MM.1S (cell line): Measurements from ENCODE around the gene UIMC1.
"Not testable (repeated sequence)": the region's sequence is repeated elsewhere in the genome, so short reads cannot be mapped to it uniquely, and the experiment has no call there.

Source experiments
- DNase-seq: peaks from one replicate; pipeline ENCODE4 v3.0.0-alpha.2; 2015
- H2AFZ ChIP-seq: fragments of 300-600 bp; sonication (generic); 2 replicates; pipeline ENCODE4 v1.6.0; 2016; ENCODE audit warnings: antibody characterized with exemption, low read length
- H3F3A ChIP-seq: fragments of 300-600 bp; sonication (generic); 2 replicates; pipeline ENCODE4 v1.6.1; 2016; ENCODE audit warnings: mild to moderate bottlenecking, antibody characterized with exemption, low read length, moderate library complexity, mixed read lengths; ENCODE audit not compliant: insufficient read depth
- H3K27ac ChIP-seq: fragments of 300-600 bp; sonication (generic); 2 replicates; pipeline ENCODE4 v1.5.1; 2016; ENCODE audit warnings: mild to moderate bottlenecking, low read length
- H3K27me3 ChIP-seq: fragments of 300-600 bp; sonication (generic); replicated peaks from 2 replicates; pipeline ENCODE4 v1.6.0; 2016; ENCODE audit warnings: low read length; ENCODE audit not compliant: insufficient read depth
- H3K36me3 ChIP-seq: fragments of 300-600 bp; sonication (generic); replicated peaks from 2 replicates; pipeline ENCODE4 v1.6.1; 2016; ENCODE audit warnings: mild to moderate bottlenecking, low read length, mixed read lengths; ENCODE audit not compliant: insufficient read depth
- H3K4me1 ChIP-seq: fragments of 300-600 bp; sonication (generic); 2 replicates; pipeline ENCODE4 v1.6.1; 2016; ENCODE audit warnings: low read length, mixed read lengths
- H3K4me2 ChIP-seq: fragments of 300-600 bp; sonication (generic); 2 replicates; pipeline ENCODE4 v1.6.0; 2016; ENCODE audit warnings: low read depth, low read length
- H3K4me3 ChIP-seq: fragments of 300-600 bp; sonication (generic); 2 replicates; pipeline ENCODE4 v1.5.1; 2016; ENCODE audit warnings: low read length, mixed read lengths
- H3K79me2 ChIP-seq: fragments of 300-600 bp; sonication (generic); 2 replicates; pipeline ENCODE4 v1.6.1; 2016; ENCODE audit warnings: mixed run types, low read length, mixed read lengths
- H3K9ac ChIP-seq: fragments of 300-600 bp; sonication (generic); 2 replicates; pipeline ENCODE4 v1.6.1; 2016; ENCODE audit warnings: low read length, mixed read lengths
- H3K9me2 ChIP-seq: fragments of 300-600 bp; sonication (generic); replicated peaks from 2 replicates; pipeline ENCODE4 v1.6.1; 2016; ENCODE audit warnings: mild to moderate bottlenecking, low read length, mixed read lengths; ENCODE audit not compliant: insufficient read depth
- H3K9me3 ChIP-seq: fragments of 300-600 bp; sonication (generic); replicated peaks from 2 replicates; pipeline ENCODE4 v1.6.1; 2016; ENCODE audit warnings: mild to moderate bottlenecking, low read length, mixed read lengths; ENCODE audit not compliant: insufficient read depth
- H4K20me1 ChIP-seq: fragments of 300-600 bp; sonication (generic); 2 replicates; pipeline ENCODE4 v1.6.1; 2016; ENCODE audit warnings: mild to moderate bottlenecking, low read length, moderate library complexity, mixed read lengths; ENCODE audit not compliant: insufficient read depth
- EZH2 ChIP-seq: fragments of 300-600 bp; sonication (generic); optimal IDR thresholded peaks from 2 replicates; pipeline ENCODE3; 2017; ENCODE audit warnings: low read depth, mild to moderate bottlenecking, antibody characterized with exemption, low read length, mixed read lengths
- EZH2phosphoT487 ChIP-seq: fragments of 300-600 bp; sonication (generic); IDR thresholded peaks from 2 replicates; pipeline ENCODE4 v1.6.1; 2018; ENCODE audit warnings: antibody characterized with exemption, low read length
- TF ChIP-seq, protein P1 (sequence below): fragments of 300-600 bp; sonication (generic); IDR thresholded peaks from 2 replicates; pipeline ENCODE4 v1.5.1; 2016; ENCODE audit warnings: antibody characterized with exemption, low read length, mixed read lengths

The UIMC1 gene

GRCh38 chr5:177008716-177009115 is 2.1 kb upstream of the UIMC1 start:
- H3K9ac ChIP-seq: no peak overlapping the region
- TF ChIP-seq EZH2phosphoT487: no peak
- TF ChIP-seq EZH2: no peak
- no peak overlapping the region for H3K27ac ChIP-seq
- no peak overlapping the region for H2AFZ ChIP-seq
- no peaks in the 10 kb centered on the region for H3K9me3 ChIP-seq
- H3K4me3 ChIP-seq: no peak overlapping the region
- peaks cover 16% of the 10 kb centered on the region; the same call in 1 of the 2 replicates for H4K20me1 ChIP-seq
- no peaks in the 10 kb centered on the region for H3K27me3 ChIP-seq
- no peak for DNase-seq
- H3F3A ChIP-seq: no peaks in the 10 kb centered on the region
- peaks cover 29% of the 10 kb centered on the region for H3K79me2 ChIP-seq
- H3K4me1 ChIP-seq: peaks cover 14% of the 10 kb centered on the region; the same call in 1 of the 2 replicates
- H3K36me3 ChIP-seq: no peaks in the 10 kb centered on the region
- no peaks in the 10 kb centered on the region for H3K9me2 ChIP-seq
- H3K4me2 ChIP-seq: no peak overlapping the region

DNA sequence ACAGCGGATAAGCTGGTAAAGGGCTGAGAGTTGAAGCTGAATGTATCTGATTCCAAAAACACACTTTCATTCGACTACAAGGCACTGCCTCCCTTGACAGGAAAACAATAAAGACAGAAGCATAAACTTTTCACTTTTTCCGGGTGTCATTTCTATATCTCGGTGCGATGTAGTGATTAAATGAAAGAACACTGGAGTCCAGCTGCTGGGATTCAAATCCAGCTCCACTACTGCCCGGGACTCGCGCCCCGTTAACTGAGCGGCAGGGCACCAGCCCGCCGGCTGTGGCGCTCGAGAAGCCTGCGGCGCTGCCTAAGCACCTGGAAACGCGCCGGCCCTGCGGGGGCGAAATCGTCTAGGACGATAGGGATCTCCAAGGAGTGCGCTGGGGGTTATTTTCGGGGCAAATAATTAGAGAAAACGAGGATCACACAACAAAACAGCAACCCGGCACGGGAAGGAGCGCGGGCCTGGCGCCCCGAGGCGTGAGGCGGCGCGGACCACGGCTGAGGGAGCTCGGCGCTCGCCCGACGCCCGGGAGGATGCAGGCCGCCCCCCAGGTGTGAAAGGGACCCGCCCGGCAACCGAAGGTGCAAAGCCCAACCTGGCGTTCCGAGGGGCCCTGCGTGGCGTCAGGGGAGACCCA is 837 bp downstream of the UIMC1 start:
- Histone ChIP-seq H2AFZ (peak overlapping the region; percentile 74), H3K9me3 (no peaks in the 10 kb centered on the region), H3K4me3 (peak overlapping the region; percentile 95), H3K27ac (peak overlapping the region; percentile 48; the same call in 1 of the 2 replicates), H3K79me2 (peaks cover 58% of the 10 kb centered on the region), H4K20me1 (peaks cover 16% of the 10 kb centered on the region; the same call in 1 of the 2 replicates), H3K27me3 (no peaks in the 10 kb centered on the region), H3K4me1 (peaks cover 14% of the 10 kb centered on the region; the same call in 1 of the 2 replicates), H3F3A (no peaks in the 10 kb centered on the region), H3K9me2 (no peaks in the 10 kb centered on the region), H3K9ac (peak overlapping the region; percentile 94), H3K4me2 (peak overlapping the region; percentile 96), H3K36me3 (no peaks in the 10 kb centered on the region)
- DNase-seq: peak; percentile 76
- TF ChIP-seq, protein P1, sequence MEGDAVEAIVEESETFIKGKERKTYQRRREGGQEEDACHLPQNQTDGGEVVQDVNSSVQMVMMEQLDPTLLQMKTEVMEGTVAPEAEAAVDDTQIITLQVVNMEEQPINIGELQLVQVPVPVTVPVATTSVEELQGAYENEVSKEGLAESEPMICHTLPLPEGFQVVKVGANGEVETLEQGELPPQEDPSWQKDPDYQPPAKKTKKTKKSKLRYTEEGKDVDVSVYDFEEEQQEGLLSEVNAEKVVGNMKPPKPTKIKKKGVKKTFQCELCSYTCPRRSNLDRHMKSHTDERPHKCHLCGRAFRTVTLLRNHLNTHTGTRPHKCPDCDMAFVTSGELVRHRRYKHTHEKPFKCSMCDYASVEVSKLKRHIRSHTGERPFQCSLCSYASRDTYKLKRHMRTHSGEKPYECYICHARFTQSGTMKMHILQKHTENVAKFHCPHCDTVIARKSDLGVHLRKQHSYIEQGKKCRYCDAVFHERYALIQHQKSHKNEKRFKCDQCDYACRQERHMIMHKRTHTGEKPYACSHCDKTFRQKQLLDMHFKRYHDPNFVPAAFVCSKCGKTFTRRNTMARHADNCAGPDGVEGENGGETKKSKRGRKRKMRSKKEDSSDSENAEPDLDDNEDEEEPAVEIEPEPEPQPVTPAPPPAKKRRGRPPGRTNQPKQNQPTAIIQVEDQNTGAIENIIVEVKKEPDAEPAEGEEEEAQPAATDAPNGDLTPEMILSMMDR: peak; percentile 73
- TF ChIP-seq EZH2: no peak
- no peak for TF ChIP-seq EZH2phosphoT487

DNA sequence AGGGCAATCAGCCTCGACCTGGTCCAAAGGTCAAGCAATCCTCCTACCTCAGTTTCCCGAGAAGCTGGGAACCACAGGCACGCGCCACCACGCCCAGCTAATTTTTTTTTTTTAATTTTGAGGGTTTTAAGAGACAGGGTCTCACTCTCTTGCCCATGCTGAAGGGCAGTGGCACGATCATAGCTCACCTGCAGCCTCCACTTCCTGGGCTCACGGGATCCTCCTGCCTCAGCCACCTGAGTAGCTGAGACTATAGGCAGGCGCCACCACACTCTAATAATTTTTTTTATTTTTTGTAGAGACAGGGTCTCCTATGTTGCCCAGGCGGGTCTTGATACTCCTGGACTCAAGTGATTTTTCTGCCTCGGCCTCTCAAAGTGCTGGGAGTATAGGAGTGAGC is 1.6 kb downstream of the UIMC1 start:
- peak overlapping the region; percentile 95 for H3K4me3 ChIP-seq
- no peaks in the 10 kb centered on the region for H3K9me3 ChIP-seq
- TF ChIP-seq EZH2: no peak
- no peak for TF ChIP-seq EZH2phosphoT487
- TF ChIP-seq, protein P1: no peak
- peaks cover 16% of the 10 kb centered on the region; the same call in 1 of the 2 replicates for H4K20me1 ChIP-seq
- no peak overlapping the region for H3K27ac ChIP-seq
- no peaks in the 10 kb centered on the region for H3K9me2 ChIP-seq
- H3K9ac ChIP-seq: peak overlapping the region; percentile 94; the same call in 1 of the 2 replicates
- H3K4me2 ChIP-seq: peak overlapping the region; percentile 96; the same call in 1 of the 2 replicates
- H3K4me1 ChIP-seq: peaks cover 14% of the 10 kb centered on the region; the same call in 1 of the 2 replicates
- H2AFZ ChIP-seq: no peak overlapping the region
- H3F3A ChIP-seq: no peaks in the 10 kb centered on the region
- no peaks in the 10 kb centered on the region for H3K27me3 ChIP-seq
- H3K79me2 ChIP-seq: peaks cover 66% of the 10 kb centered on the region
- no peak for DNase-seq
- no peaks in the 10 kb centered on the region for H3K36me3 ChIP-seq

DNA sequence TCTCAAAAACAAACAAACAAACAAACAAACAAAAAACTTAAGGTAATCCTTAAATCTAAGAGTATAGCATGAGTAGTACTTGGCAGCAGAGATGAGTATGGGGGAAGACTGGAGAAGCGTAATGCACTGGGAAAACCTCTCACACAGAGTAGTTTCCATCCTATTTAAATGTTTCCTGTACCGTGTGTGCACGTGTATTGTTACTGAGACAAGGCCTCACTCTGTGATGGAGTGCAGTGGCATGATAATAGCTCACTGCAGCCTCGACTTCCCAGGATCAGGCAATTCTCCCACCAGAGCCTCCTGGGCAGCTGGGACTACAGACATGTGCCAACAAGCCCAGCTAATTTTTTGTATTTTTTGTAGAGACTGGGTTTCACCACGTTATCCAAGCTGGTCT is 2.9 kb downstream of the UIMC1 start:
- Histone ChIP-seq H3K36me3 (no peaks in the 10 kb centered on the region), H3K9ac (no peak overlapping the region), H3K4me3 (no peak overlapping the region), H4K20me1 (peaks cover 16% of the 10 kb centered on the region; the same call in 1 of the 2 replicates), H3K79me2 (peaks cover 79% of the 10 kb centered on the region), H3K27me3 (no peaks in the 10 kb centered on the region), H3K4me1 (peaks cover 14% of the 10 kb centered on the region), H3K4me2 (peak overlapping the region; percentile 96; the same call in 1 of the 2 replicates), H3K9me2 (no peaks in the 10 kb centered on the region), H2AFZ (no peak overlapping the region), H3K9me3 (no peaks in the 10 kb centered on the region), H3K27ac (no peak overlapping the region), H3F3A (peaks cover 4% of the 10 kb centered on the region; the same call in 1 of the 2 replicates)
- no peak for TF ChIP-seq EZH2
- TF ChIP-seq, protein P1: no peak
- no peak for TF ChIP-seq EZH2phosphoT487
- no peak for DNase-seq

- not testable (repeated sequence) for H3K27ac ChIP-seq, DNase-seq, H3K27me3 ChIP-seq, H3K4me3 ChIP-seq, H3K9me2 ChIP-seq, H3K9ac ChIP-seq, H3K4me2 ChIP-seq, H4K20me1 ChIP-seq, H3K9me3 ChIP-seq, H2AFZ ChIP-seq, H3K36me3 ChIP-seq
- peaks cover 97% of the 10 kb centered on the region for H3K79me2 ChIP-seq
- peaks cover 40% of the 10 kb centered on the region for H3F3A ChIP-seq
- H3K4me1 ChIP-seq: peaks cover 33% of the 10 kb centered on the region
Measured at GRCh38 chr5:176999526-176999925, 7.1 kb downstream of the UIMC1 start.
